Astrocyte (in vitro differentiated cells and primary cell): ENCODE measurements around the gene THG1L. TPM values are rescaled to one million over a fixed set of nuclear protein-coding genes. Genes with fewer than 3 reads are reported as not detected.

Experiments used
- DNase-seq: peaks from one replicate; pipeline ENCODE4 v3.0.0-alpha.2; 2010; ENCODE audit warnings: low read depth
- FAIRE-seq: peaks from 2 replicates; lab custom pipeline; 2011; peaks lifted over from hg19 to GRCh38; lab: Jason Lieb, UNC
- H2AFZ ChIP-seq: 2 replicates; pipeline ENCODE4 v1.6.0; 2012; ENCODE audit warnings: low read depth, low read length, inconsistent platforms
- H3K27ac ChIP-seq: 2 replicates; pipeline ENCODE4 v1.5.1; 2011; ENCODE audit warnings: low read depth, low read length, inconsistent platforms
- H3K27me3 ChIP-seq: 2 replicates; pipeline ENCODE4 v1.6.0; 2011; ENCODE audit warnings: low read length, inconsistent platforms; ENCODE audit not compliant: insufficient read depth
- H3K36me3 ChIP-seq: 2 replicates; pipeline ENCODE4 v1.5.1; 2011; ENCODE audit warnings: low read length, inconsistent platforms; ENCODE audit not compliant: insufficient read depth
- H3K4me1 ChIP-seq: 2 replicates; pipeline ENCODE4 v1.5.1; 2011; ENCODE audit warnings: low read length, inconsistent platforms; ENCODE audit not compliant: insufficient read depth
- H3K4me2 ChIP-seq: 2 replicates; pipeline ENCODE4 v1.6.0; 2012; ENCODE audit warnings: low read length, inconsistent platforms
- H3K4me3 ChIP-seq: 2 replicates; pipeline ENCODE4 v1.5.1; 2011; ENCODE audit warnings: low read depth, mild to moderate bottlenecking, low read length, inconsistent platforms; ENCODE audit not compliant: insufficient read depth
- H3K79me2 ChIP-seq: 2 replicates; pipeline ENCODE4 v1.6.0; 2012; ENCODE audit warnings: mild to moderate bottlenecking, low read length, inconsistent platforms; ENCODE audit not compliant: insufficient read depth
- H3K9ac ChIP-seq: 2 replicates; pipeline ENCODE4 v1.6.0; 2012; ENCODE audit warnings: mild to moderate bottlenecking, low read length, inconsistent platforms
- H3K9me3 ChIP-seq: 2 replicates; pipeline ENCODE4 v1.5.1; 2012; ENCODE audit warnings: low read depth, mild to moderate bottlenecking, low read length, inconsistent platforms; ENCODE audit not compliant: insufficient read depth
- H4K20me1 ChIP-seq: 2 replicates; pipeline ENCODE4 v1.6.0; 2012; ENCODE audit warnings: low read length, inconsistent platforms; ENCODE audit not compliant: insufficient read depth
- H3K27ac Mint-ChIP-seq: one replicate; pipeline ENCODE4 v1.8.0; 2021; ENCODE audit warnings: mild to moderate bottlenecking, mixed read lengths; ENCODE audit not compliant: unreplicated experiment
- H3K27me3 Mint-ChIP-seq: one replicate; pipeline ENCODE4 v1.8.0; 2021; ENCODE audit warnings: low read depth, mixed read lengths; ENCODE audit not compliant: unreplicated experiment
- H3K36me3 Mint-ChIP-seq: one replicate; pipeline ENCODE4 v1.8.0; 2021; ENCODE audit warnings: low read depth, mixed read lengths; ENCODE audit not compliant: unreplicated experiment
- H3K4me1 Mint-ChIP-seq: one replicate; pipeline ENCODE4 v1.8.0; 2021; ENCODE audit warnings: low read depth, mixed read lengths; ENCODE audit not compliant: unreplicated experiment
- H3K4me3 Mint-ChIP-seq: one replicate; pipeline ENCODE4 v1.8.0; 2021; ENCODE audit warnings: mild to moderate bottlenecking, moderate library complexity, mixed read lengths; ENCODE audit not compliant: unreplicated experiment
- H3K9me3 Mint-ChIP-seq: one replicate; pipeline ENCODE4 v1.8.0; 2021; ENCODE audit warnings: mild to moderate bottlenecking, mixed read lengths; ENCODE audit not compliant: unreplicated experiment
- CTCF ChIP-seq: IDR thresholded peaks from 2 replicates; pipeline ENCODE4 v1.5.1; 2011; ENCODE audit warnings: low read depth, mild to moderate bottlenecking, inconsistent platforms, low read length, moderate library complexity; ENCODE audit not compliant: insufficient read depth
- EZH2 ChIP-seq: IDR thresholded peaks from 2 replicates; pipeline ENCODE4 v1.6.1; 2012; ENCODE audit warnings: mild to moderate bottlenecking, low read length, inconsistent platforms; ENCODE audit not compliant: insufficient read depth
- total RNA-seq: library from RNA; stranded (reverse); gene quantifications from 2 replicates; pipeline ENCODE4 v1.2.1, GENCODE V29; 2021

Gene THG1L
- total RNA-seq, 1 donor from 2014 or later: 9.7 TPM

GRCh38 chr5:157766442-157766841 is 35.2 kb downstream of the THG1L start:
- Histone ChIP-seq H3K27ac (no peak overlapping the region), H2AFZ (no peak overlapping the region), H3K4me2 (no peak overlapping the region), H3K4me1 (no peaks in the 10 kb centered on the region), H3K79me2 (no peaks in the 10 kb centered on the region), H3K27me3 (no peaks in the 10 kb centered on the region), H3K36me3 (no peaks in the 10 kb centered on the region), H3K9ac (no peak overlapping the region), H3K4me3 (no peak overlapping the region), H3K9me3 (no peaks in the 10 kb centered on the region), H4K20me1 (no peaks in the 10 kb centered on the region)
- no peak for DNase-seq
- Mint-ChIP-seq H3K4me1 (no peaks in the 10 kb centered on the region), H3K9me3 (peaks cover 2% of the 10 kb centered on the region), H3K36me3 (no peaks in the 10 kb centered on the region), H3K4me3 (no peak overlapping the region), H3K27me3 (peaks cover 6% of the 10 kb centered on the region), H3K27ac (no peak overlapping the region)
- TF ChIP-seq CTCF (no peak), EZH2 (no peak)
- no peak for FAIRE-seq

GRCh38 chr5:157766902-157767301 is 35.7 kb downstream of the THG1L start:
- H3K4me2 ChIP-seq: no peak overlapping the region
- H3K79me2 ChIP-seq: no peaks in the 10 kb centered on the region
- no peak overlapping the region for H3K4me3 ChIP-seq
- Mint-ChIP-seq H3K27ac (no peak overlapping the region), H3K4me1 (no peaks in the 10 kb centered on the region), H3K4me3 (no peak overlapping the region), H3K27me3 (peaks cover 6% of the 10 kb centered on the region), H3K9me3 (peaks cover 2% of the 10 kb centered on the region), H3K36me3 (no peaks in the 10 kb centered on the region)
- no peak overlapping the region for H3K9ac ChIP-seq
- H2AFZ ChIP-seq: no peak overlapping the region
- H3K27me3 ChIP-seq: no peaks in the 10 kb centered on the region
- no peak for DNase-seq
- no peaks in the 10 kb centered on the region for H3K36me3 ChIP-seq
- TF ChIP-seq EZH2 (no peak), CTCF (no peak)
- H4K20me1 ChIP-seq: no peaks in the 10 kb centered on the region
- FAIRE-seq: no peak
- H3K9me3 ChIP-seq: no peaks in the 10 kb centered on the region
- no peaks in the 10 kb centered on the region for H3K4me1 ChIP-seq
- no peak overlapping the region for H3K27ac ChIP-seq

- Mint-ChIP-seq H3K27me3 (peaks cover 6% of the 10 kb centered on the region), H3K9me3 (peaks cover 2% of the 10 kb centered on the region), H3K4me3 (no peak overlapping the region), H3K27ac (no peak overlapping the region), H3K36me3 (no peaks in the 10 kb centered on the region), H3K4me1 (no peaks in the 10 kb centered on the region)
- Histone ChIP-seq H3K79me2 (no peaks in the 10 kb centered on the region), H3K27ac (no peak overlapping the region), H3K4me3 (no peak overlapping the region), H3K4me2 (no peak overlapping the region), H3K9me3 (no peaks in the 10 kb centered on the region), H2AFZ (no peak overlapping the region), H3K27me3 (no peaks in the 10 kb centered on the region), H3K36me3 (no peaks in the 10 kb centered on the region), H3K4me1 (no peaks in the 10 kb centered on the region), H4K20me1 (no peaks in the 10 kb centered on the region), H3K9ac (no peak overlapping the region)
- no peak for DNase-seq
- TF ChIP-seq EZH2: no peak
- no peak for FAIRE-seq
These were observed 36.5 kb downstream of the THG1L start for GRCh38 chr5:157767689-157768088.
